ENCODE measurements around the gene PERCC1.
"Not testable (repeated sequence)": the region's sequence is repeated elsewhere in the genome, so short reads cannot be mapped to it uniquely, and the experiment has no call there.

Gene PERCC1

DNA sequence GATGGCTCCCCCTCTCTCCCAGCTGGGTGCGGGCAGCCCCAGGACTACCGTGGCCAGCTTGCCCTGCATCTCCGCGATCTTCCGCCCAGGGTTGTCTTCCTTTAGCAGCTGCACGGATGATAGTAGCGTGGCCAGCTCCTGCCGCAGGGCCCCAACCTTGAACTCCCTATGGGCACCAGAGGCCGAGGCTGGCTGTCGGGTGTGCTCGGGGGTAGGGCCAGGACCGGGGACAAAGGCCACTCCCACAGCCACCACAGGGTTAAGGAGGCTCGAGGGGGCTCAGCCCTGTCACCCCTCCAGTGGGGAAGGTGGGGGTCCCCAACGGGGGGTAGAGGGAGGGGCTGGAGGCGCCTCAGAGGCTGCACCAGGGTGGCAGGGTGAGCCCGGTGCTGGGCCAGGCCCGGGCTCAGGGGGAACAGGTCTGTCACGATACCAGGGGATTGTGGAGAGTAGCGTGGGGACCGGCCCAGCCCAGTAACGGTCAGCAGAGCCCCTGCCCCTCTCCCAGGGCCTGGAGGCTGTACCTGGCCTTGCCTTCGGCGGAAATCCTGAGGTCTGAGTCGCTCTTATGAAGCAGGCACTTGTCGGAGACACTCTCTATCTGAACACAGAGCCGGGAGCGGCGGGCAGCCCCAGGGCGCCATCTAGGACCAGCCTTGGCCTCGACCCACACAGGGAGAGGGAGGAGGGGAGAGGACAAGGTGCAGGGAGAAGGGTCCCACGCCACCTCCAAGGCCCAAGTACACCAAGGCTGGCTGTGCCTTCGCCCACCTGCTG, 5.2 kb downstream of the PERCC1 start:
- no peak for DNase-seq

DNA sequence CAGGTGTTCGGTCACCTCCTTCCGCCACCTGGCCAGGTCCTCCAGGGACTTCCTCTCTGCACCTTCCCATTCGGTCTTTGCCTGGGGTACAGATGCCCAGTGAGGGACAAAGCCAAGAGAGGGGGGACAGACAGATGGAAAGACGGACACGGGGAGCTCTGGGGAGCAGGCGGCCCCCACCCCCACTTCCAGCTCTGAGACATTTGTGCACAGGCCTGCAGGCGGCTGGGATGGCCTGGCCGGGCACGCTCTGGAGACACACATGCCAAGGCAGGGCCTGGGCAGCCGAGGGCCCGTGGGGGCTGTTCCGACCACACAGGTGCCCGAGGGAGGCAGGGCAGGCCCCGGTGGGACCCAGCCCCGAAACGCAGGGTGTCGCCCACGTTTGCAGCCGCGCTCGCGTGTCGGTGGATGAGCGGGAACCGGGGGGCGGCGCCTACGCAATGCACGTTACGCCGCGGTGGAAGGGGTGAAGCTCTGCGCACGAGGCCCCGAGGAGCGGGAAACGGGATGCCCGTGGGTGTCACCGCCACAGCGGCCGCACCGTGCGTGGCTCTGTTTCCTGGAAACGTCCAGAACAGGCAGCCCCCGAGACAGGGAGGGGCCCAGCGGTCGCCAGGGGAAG, 6.0 kb downstream of the PERCC1 start:
- no peak for DNase-seq

DNA sequence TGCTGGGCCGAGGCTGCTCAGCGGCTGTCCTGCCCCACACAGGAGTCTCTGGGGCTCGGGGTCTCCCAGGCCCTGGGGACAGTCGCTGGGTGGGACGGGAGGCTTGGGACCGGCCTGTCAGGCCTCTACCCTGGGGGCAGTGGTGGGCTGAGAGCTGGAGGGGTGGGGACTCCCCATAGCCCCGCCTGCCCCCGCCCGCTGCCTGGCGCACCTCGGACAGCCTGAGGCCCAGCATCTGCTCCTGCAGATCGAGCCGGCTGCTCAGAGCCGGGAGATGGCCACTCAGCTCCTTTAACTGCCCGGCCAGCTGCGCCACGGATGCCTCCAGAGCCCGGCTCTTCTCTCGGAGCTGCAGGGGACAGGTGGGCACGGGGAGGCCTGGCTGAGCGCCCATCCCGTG, 6.7 kb downstream of the PERCC1 start:
- DNase-seq: peak in 1 of 2 experiments; percentile 34

DNA sequence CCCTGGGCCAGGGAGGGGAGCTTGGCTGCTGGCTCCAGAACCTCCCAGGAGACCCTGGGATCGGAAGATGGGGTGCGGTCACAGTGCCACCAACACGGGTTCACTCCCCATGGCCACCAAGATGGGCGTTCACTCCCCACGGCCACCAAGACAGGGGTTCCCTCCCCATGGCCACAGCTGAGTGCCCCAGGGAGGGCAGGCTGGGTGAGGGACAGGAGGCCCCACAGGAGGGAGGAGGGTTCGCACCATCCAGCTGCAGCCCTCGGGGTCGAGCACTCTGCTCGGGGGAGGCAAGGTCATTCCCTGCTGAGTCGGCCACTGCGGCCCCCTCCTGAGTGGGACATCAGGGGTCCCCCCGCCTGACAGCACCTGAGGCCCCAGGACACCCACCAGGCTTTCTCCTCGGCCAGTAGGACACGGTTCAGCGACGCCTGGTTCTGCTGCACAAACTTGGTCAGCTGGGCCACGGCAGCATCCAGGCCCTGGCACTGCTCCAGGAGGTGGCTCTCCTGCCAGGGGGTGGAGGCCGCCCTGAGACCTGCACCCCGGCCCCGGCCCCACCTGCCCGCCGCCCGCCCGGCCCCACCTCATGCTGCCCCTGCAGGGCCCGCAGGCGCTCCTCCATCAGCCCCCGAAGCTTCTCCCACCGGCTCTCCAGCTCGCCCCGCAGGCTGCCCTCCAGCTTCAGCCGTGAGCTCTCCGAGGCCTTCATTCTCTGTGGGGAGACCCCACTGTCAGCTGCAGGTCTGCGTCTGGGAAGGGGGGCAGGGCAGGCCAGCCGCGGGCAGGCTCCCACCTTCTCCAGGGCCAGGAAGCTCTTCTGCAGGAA, 7.6 kb downstream of the PERCC1 start:
- DNase-seq: no peak

DNA sequence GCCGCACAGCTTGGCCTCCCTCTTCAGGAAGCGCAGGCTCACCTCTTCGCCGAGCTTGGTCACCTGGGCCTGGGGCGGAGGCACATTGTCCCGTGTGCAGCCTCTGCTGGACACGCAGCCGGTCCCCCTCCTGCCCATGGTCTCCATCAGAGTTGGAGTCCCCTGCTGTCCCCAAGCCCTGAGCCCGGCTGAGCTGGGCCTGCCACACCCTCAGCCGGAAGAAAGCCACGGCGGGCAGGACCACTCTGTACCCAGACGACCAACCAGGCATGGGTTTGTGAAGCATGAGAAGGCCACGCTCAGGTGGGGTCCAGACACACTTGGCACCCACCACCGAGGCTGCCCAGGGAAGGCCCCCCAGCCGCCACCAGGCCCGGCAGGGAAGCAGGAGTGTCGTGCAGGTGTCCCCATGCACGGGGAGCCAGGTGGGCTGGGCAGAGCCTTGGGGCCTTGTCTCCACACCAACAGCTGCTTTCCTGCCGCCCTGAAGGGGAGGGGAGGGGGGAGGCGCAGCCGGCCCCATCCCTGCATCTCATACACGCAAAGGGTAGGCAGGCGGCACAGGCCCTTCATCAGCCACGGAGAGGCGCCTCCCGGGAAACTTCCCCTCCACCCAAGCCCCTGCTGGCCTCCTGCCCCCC, 8.3 kb downstream of the PERCC1 start:
- DNase-seq: peak; percentile 58 to 71

DNA sequence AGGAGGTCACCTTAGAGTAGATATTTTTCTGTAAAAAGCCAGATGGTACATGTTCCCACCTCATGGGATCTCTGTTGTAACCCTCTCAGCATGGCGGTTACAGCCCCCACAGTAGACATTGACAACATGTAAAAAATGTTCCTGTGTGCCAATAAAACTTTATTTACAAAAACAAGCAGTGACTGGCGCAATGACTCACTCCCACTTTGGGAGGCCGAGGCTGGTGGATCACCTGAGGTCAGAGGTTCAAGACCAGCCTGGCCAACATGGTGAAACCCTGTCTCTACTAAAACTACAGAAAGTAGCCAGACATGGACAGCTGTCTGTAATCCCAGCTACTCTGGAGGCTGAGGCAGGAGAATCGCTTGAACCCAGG, 8.8 kb downstream of the PERCC1 start:
- not testable (repeated sequence) for DNase-seq

DNA sequence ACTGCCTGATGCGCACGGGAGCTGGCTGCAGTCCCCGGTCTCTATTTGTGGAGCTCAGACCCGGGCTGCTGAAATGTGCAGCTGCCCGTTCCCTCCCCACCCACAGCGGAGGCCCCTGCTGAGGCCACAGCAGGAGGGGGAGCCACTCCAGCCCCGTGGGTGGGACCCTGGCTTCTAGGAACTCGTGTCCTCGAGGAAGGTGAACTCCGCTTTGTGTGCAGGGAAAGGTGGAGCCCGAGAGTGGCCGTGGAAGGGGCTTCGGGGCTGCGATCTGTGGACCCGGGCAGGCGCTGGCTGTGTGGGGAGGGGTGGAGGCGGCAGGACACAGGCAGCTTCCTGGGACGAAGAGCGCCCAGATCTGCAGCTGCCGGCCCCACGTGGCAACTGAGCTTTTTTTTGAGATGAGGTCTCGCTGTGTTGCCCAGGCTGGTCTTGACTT, 10.5 kb downstream of the PERCC1 start:
- no peak for DNase-seq

DNA sequence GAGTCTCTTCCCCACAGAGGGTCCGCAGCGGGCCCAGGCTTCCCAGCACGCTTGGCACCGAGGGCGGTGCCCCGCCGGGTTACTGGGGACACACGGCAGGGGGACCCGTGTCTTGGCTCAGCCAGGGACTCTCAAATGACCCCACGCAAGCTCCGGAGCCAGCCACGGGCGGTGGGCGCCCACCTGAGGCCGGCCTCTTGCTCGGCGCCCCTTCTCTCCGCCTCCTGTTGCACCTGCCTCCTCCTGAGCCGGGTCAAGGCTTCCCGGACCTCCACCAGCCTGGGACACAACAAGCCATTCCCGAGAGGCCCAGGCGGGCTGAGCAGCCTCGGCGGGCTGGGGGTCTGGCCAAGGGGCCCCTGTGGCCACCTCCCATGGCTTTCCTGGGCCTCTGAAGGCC, 11.8 kb downstream of the PERCC1 start:
- DNase-seq: no peak

DNA sequence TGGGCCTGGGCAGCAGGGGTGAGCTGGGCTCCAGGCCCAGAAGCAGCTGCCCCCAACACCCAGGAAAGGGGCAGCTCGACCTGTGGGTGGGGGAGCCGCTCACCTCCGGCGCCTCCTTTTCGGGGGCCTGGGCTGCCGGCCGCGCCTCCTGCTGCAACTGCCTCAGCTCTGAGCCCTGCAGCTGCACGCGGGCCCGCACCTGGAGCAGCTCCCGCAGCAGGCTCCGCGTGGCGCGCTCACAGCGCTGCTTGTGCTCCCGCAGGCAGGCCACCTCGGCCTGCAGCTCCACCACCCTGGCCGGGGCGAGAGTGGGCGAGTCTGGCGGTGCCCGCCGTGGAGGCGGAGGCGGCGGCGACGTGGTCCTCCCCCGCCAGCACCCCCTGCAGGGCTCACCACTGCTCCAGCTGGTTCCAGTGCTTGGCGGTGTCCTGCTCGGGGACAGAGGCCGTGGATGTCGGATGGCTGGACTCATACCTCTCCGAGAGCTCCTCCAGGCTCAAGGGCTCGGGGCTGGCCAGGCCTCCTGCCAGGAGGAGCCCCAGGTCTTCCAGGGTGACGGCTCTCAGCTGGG, 12.6 kb downstream of the PERCC1 start:
- no peak for DNase-seq

DNA sequence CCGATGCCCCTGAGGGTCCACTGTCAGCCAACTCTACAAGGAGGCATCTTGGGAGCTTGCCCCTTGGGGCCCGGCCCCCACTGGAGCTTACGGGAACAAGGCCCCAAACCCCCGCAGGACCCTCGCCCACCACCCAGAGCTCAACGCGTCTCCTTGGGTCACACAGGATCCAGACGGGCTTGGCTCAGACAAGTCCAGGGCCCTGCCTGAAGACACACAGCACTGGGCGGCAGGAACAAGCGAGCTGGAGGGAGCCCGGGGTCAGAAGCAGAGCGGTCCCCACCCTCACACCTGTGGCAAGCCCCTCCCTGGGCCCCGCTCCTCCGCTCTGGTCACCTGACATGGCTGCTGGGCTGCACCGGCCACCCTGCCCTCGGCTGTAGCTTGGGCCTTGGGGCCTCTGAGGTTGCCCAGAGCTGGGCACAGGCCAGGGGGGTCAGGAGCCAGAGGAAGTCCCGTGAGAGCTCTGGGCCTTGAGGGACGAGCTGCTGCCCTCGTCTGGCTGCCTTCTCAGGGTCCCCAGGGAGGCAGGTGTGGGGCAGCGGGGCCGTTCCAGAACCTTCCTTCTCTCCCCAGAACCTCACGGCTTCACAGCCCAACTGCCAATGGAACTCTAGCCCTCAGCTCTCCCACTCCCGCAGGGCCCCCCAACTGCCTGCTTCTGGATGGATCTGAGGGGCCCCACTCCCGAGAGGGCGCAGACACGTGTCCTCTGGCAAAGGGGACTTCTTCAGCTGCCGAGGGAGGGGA, 13.3 kb downstream of the PERCC1 start, which contains the start of gene CCDC154:
Gene CCDC154 (minus strand): TSS at position 577 of the 750 bp plus-strand sequence. CDS start 234 bp downstream, at position 343.
- DNase-seq: no peak

DNA sequence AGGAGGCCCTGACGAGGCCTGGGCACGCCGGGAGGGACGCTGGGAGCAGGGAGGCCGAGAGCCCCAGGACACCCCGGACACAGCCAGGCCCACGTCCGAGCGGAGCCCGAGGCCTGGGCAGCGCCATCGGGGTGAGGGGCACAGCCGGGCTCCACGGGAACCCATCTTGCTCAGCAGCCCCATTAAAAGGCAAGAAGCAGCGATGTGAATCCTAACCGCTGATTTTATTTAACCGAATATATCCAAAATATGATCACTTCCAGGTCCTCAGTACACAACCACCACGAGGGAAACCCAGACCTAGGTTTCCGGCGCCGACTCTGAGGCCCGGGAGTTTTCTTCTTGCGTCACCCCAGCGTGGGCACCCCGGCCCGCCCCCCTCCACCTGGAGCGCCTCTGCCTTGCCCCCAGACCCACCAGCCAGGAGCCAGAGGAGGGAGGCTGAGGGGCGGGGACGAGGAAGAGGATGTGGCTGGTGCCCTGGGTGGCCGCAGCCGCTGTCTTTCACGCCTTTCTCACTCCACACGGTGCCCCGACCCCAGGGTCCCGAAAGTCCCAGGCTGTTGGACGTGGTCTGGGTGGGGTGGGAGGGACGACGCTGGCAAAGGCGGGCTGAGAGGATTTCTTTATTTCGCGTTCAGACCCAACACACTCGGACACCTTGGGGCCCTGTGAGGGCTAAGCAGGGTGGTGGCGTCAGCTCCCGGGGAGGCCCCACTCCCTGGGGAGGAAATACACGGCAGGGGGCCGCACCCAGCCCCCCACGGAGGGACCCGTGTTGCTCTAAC, 14.0 kb downstream of the PERCC1 start:
- DNase-seq: no peak

DNA sequence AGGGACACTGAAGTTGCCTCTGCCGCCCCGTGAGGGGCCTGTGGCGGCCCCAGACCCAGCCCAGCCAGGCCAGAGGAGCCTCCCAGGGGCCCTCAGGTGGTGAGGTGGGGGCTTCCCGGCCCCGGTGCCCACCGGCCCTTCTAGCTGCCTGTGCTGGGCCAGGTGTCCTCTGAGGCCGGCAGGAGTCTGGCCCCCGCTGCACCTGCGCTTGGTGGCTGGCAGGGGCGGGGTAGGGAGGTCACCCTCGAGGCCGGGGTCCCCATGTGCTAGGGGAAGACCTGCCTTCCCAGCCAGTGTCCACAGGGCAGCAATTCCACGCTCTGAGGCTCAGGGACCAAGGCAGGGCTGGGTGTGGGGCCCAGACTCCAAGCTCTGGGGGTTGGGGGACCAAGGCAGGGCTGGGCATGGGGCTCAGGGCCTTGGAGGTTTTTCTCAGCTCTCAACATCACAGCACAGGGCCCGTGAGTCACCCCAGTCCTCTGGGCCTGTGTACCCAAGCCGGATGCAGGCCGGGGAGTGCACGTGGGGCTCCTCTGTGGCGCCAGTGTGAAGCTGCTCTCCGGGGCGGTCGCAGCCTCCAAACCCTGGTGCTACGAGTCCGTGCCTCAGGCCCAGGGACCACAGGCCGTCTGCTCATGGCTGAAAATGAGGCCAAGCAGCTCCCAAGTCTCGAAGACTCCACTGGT, 14.8 kb downstream of the PERCC1 start:
- no peak for DNase-seq

DNA sequence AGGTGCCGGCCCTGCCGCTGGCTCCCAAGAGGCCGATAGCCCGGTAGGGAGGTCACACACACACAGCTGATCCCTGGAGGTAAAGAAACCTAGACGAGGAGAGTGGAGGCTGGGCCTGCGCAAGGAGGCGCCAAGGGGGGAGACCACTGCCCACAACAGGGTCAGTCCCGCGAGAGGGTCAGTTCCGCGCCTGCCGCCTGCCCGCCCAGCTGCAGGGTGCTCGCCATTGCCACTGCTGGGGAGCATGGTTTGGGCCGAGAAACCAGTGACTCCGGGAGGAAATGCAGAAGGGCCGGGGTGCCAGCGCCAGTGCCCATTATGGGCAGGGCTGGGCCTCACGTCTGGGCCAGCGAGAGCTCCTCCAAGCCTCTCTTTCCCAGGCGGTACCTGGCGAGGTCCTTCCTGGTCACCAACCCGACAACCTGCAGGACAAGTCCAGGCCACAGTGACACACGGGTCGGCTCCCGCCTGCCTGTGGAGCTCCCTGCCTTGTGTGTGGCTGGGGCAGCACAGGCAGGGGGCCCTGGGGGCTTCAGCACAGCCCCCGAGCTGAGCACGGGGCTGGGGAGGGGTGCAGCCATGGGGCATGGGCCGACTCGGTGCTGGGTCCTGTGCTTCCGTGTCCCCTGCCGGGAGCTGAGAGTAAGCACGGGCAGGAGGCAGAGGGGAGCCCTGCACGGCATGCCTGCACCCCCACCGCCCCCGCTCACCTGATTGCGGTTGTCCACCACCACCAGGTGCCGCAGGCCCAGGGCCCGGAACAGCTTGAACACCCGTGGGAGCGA, 15.6 kb downstream of the PERCC1 start:
- no peak for DNase-seq

DNA sequence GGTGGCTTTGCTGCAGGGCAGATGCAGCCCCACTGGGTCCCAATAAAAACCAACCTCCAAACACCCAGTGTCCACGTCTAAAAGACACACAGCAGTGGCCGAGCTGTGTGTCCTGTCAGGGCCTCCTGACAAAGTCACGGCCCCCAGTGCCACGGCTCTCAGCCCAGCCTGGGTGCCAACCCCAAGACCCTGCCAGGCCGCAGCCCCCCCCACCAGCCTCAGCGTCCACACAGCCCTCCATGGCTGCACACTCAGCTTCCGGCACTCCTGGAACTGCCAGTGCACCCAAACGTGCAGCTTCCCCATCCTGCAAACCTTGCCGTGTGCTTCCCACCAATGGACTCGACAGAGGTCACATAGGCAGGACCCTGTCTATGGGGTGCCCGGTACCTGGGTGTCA, 17.1 kb downstream of the PERCC1 start:
- DNase-seq: no peak

DNA sequence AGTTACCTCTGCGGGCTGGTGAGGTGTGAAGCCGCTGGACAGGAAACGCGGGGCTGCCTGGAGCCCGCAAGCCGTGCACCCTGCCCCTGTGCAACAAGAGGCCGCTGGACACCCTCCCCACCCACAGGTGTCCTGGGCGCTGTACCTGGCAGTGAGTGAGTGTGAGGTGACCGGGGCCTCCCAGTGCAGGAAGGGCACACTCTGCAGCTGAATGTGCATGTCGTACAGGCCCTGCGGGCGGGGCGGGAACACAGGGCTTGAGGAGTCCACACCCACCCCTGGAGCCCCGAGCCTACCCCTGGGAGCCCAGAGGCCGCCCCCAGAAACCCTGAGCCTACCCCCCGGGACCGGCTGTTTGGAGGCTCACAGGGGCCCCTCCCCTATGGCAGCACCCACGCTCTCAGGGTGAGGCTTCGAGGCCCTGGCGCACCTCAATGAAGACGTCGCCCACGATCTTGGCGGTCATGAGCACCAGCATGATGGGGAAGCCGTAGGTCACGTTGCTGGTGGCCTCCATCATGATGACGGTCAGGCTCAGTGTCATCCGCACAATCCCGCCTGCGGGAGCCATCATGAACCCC, 17.7 kb downstream of the PERCC1 start:
- DNase-seq: no peak

DNA sequence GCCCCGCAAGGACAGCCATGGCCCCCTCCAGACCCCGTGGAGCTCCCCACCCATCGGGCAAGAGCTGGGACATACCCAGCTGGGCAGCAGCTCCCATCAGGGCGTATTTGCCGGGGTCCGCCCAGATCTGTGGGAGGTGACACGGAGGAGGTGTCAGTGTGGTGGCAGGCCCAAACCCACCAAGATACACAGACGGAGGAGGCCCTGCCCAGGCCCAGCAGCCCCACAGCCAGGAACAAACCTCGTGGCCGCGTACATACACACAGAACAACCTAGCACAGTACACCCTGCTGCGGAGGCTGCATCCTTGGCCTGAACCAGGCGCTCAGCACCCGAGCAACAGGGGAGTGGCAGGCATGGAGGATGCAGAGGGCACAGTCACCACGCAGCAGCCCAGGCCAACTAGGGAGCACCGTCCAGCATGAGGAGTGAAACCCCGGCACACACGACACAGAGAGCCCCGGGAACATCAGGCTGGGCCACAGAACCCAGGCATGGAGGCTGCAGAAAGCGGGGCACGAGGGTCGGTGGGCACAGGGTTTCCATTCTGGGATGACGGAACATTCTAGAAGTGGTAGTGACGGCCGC, 18.4 kb downstream of the PERCC1 start:
- no peak for DNase-seq

DNA sequence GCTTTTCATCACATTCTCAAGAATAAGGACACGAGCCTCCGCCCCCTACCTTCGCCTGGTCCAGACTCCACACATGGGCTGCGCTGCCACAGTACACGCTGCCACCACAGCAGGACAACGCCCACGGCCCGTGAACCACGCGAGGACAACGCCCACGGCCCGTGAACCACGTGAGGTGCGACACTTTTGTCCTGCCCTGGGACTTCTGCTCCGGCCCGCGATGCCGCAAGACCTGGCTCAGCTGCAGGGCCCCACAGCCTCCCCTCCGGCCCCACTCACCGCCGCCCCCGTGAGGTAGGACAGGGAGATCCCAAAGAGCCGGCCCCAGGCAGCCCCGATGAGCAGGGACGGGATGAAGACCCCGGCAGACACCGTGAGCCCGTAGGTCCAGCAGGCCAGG, 19.3 kb downstream of the PERCC1 start:
- DNase-seq: no peak

DNA sequence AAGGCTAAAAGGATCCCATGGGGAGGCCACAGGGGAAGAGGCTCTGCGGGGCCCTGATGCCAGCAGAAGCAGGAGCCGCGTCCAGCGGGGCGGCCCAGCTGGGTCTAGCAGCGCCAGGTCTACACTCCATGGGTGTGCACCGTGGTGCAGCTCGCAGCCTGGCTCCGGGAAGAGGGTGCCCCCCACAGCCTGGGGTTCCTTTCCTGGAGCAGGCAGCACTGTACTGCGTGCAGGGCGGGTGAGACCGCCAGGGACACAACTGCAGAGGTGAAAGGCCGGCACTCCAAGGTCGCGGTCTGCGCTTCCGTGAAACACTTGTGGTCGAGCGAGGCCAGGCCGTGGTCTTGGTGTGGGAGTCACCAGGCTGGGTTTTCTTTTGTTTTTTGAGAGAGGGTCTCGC, 20.0 kb downstream of the PERCC1 start:
- DNase-seq: no peak
